GM12865 (cell line): Measurements from ENCODE around the gene GOLGA8N.
A peak's percentile ranks its signal among the peaks of the same experiment; 100 is the strongest.

Source experiments
- DNase-seq: peaks from one replicate; pipeline ENCODE4 v3.0.0; 2010; ENCODE audit warnings: low read depth
- H3K4me3 ChIP-seq: 2 replicates; pipeline ENCODE4 v1.5.1; 2011; ENCODE audit warnings: mild to moderate bottlenecking, low read depth, low read length, control low read depth
- CTCF ChIP-seq: IDR thresholded peaks from 2 replicates; pipeline ENCODE4 v1.5.1; 2011; ENCODE audit warnings: low read length, control low read depth, low read depth, inconsistent platforms; ENCODE audit not compliant: insufficient read depth; ENCODE audit errors: missing control alignments

GOLGA8N gene

GRCh38 chr15:32636908-32637567, 43.8 kb downstream of the GOLGA8N start:
- H3K4me3 ChIP-seq, result no peak overlapping the region
- no peak for TF ChIP-seq CTCF
- peak; percentile 62 for DNase-seq

GRCh38 chr15:32637704-32638103, 44.4 kb downstream of the GOLGA8N start:
- no peak for DNase-seq
- H3K4me3 ChIP-seq, result no peak overlapping the region
- TF ChIP-seq CTCF, result no peak

GRCh38 chr15:32641517-32642059, 48.3 kb downstream of the GOLGA8N start, which contains the start of gene SCG5:
SCG5 (plus strand) TSS chr15:32641710; CDS start chr15:32643593, 1,883 bp downstream.
- H3K4me3 ChIP-seq, result no peak within 1 kb of the TSS
- DNase-seq, result no peak
- no peak for TF ChIP-seq CTCF

- no peak for TF ChIP-seq CTCF
- H3K4me3 ChIP-seq, result no peak overlapping the region
- no peak for DNase-seq
These were observed 49.6 kb downstream of the GOLGA8N start for GRCh38 chr15:32642667-32643435.

- no peak overlapping the region for H3K4me3 ChIP-seq
- TF ChIP-seq CTCF, result no peak
These were observed 50.7 kb downstream of the GOLGA8N start for GRCh38 chr15:32643907-32644445.

GRCh38 chr15:32646291-32646690, 53.0 kb downstream of the GOLGA8N start:
- DNase-seq, result no peak
- no peak for TF ChIP-seq CTCF

More at GRCh38 chr15:32643907-32644445, 50.7 kb downstream of the GOLGA8N start:
- no peak for DNase-seq

More at GRCh38 chr15:32646291-32646690, 53.0 kb downstream of the GOLGA8N start:
- no peak overlapping the region for H3K4me3 ChIP-seq
